Endothelial cell of hepatic sinusoid (primary cell): ENCODE data around the gene ARHGAP29.

Experiments used
- in situ Hi-C: cut with HindIII; loops from 2 replicates; pipeline ENCODE4 v1.10.0; 2017; ENCODE audit warnings: low sequenced_read_pairs

ARHGAP29 gene

DNA sequence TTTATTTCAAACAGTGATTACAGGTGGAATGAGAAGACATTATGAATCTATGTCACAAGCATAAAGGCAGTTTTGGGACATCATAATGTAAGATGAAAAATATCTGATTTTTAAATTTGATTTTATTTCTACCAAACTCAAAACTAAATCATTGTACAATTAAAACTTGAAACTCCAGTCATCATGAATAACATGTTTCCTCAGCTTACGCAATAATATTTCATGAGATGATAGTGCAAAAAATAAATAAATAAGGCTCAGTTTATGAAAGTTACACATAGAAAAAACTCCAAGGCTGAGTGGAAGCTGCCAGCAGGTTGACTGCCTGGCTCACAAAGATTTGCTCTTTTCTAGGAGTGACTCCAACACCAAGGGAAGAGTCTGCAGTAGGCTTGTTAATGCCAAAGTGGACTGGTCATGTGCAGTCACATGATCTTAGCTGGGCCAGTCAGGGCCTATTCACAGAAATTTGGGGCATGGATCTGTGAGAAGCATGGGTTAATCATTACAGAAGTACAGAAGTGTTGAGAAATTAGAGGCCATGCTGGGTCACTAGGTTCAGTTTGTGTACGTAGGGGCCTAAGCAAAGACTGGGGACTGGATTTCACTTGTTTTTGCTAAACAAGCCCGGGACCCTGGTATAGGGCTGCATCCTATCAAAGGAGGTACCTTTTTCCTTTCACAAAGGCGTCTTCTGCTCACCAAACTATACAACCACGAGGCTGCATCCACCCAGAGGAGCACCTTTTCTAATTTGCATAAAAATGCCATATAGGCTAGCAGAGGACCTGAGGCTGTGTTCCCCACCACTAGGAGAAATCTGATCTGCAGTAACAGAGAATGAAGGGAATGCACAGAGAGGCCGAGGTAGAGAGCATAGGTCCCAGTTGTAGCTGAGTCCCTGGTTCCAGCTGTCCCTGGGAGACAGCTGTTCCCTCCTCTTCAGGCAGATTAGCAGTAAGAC is 111.6 kb downstream of the ARHGAP29 start:
- in situ Hi-C loops: no loop called here

DNA sequence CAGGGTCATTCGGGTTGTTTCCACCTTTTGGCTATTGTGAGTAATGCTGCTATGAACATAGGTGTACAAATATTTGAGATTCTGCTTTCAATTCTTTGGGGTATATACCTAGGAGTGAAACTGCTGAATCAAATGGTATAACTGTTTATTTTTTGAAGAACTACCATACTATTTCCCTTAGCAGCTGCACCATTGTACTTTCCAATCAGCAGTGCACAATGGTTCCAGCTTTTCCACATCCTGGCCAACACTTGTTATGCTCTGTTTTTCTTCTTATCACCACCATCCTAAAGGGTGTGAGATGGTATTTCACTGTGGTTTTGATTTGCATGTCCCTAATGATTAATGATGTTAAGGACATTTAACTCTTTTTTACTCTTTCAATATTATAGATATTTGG is 112.8 kb downstream of the ARHGAP29 start:
- in situ Hi-C loops: no loop called here

DNA sequence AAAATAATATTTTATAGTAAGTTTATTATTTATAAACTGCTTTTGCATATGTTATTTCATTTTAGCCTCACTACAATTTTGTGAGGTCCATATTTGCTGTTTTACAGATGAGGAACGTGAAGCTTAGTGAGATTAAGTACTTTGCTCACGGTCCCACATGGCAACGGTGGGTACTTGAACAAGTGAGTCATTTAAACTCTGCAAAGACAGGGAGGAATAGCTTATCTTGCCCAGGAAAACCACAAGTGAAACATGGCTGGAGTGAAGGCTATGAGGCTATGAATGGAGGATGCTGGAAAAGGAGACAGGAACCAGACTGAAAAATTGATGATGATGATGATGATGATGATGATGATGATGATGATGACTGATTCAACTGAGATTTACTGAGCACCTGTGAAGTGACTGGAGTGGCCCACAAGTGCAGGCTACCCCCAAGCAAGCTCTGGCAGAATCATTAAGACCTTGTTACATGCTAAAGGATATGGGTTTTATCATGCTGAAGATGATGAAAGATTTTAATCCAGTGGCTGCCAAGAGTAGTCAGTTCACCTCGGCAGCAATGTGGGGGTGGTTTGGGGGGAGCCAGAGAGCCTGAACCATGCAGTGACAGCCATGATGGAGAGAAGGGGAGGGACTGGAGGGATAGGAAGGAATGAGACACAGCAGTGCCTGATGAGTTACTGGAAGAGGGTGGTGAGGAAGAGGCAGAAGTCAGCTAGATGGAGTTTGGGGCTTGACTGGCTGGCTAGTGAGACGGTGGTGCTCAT is 115.0 kb downstream of the ARHGAP29 start:
- in situ Hi-C loops: no loop called here
